WTC11 (cell line): ENCODE data around the gene KLHL29. TPM values are rescaled to one million over a fixed set of nuclear protein-coding genes. Genes with fewer than 3 reads are reported as not detected.

Experiments used
- ATAC-seq: fragments of 200-7000 bp; cut with Tn5 transposase; 2 replicates; pipeline ENCODE4 v1.10.0; 2021; ENCODE audit warnings: mild to moderate bottlenecking, moderate library complexity
- CTCF ChIA-PET: fragments of 300-600 bp; sonication (Branson Sonifier 250); formaldehyde crosslinking; loops from one replicate; lab custom pipeline; 2021; ENCODE audit warnings: antibody characterized with exemption; lab: Charles Lee
- POLR2A ChIA-PET: fragments of 350-600 bp; sonication (Branson Sonifier 250); formaldehyde crosslinking; loops from one replicate; lab custom pipeline; 2021; ENCODE audit warnings: antibody characterized with exemption; lab: Charles Lee
- DNase-seq: peaks from one replicate; pipeline ENCODE4 v3.0.0; 2021; ENCODE audit warnings: low spot score
- H3K27ac Mint-ChIP-seq: 2 replicates; pipeline ENCODE4 v1.8.0; 2021; ENCODE audit warnings: mixed read lengths
- H3K27me3 Mint-ChIP-seq: 2 replicates; pipeline ENCODE4 v1.8.0; 2021; ENCODE audit warnings: low read depth, mild to moderate bottlenecking, moderate library complexity, mixed read lengths
- H3K36me3 Mint-ChIP-seq: 2 replicates; pipeline ENCODE4 v1.8.0; 2021; ENCODE audit warnings: mixed read lengths
- H3K4me1 Mint-ChIP-seq: 2 replicates; pipeline ENCODE4 v1.8.0; 2022; ENCODE audit warnings: mixed read lengths
- H3K4me3 Mint-ChIP-seq: 2 replicates; pipeline ENCODE4 v1.8.0; 2021; ENCODE audit warnings: mild to moderate bottlenecking, moderate library complexity, mixed read lengths
- H3K9me3 Mint-ChIP-seq: 2 replicates; pipeline ENCODE4 v1.8.0; 2021; ENCODE audit warnings: mixed read lengths
- ATF1 ChIP-seq: sonication (generic); formaldehyde crosslinking; IDR thresholded peaks from 2 replicates; pipeline ENCODE4 v1.8.1; 2023; ENCODE audit warnings: mild to moderate bottlenecking, moderate library complexity, missing genetic modification reagents
- ATF2 ChIP-seq: sonication (generic); formaldehyde crosslinking; IDR thresholded peaks from 2 replicates; pipeline ENCODE4 v1.8.1; 2022; ENCODE audit warnings: low read depth, missing genetic modification reagents, borderline replicate concordance
- CREB1 ChIP-seq: sonication (generic); formaldehyde crosslinking; IDR thresholded peaks from 2 replicates; pipeline ENCODE4 v1.8.0; 2023; ENCODE audit warnings: mild to moderate bottlenecking, missing genetic modification reagents
- EMX1 ChIP-seq: fragments of 250-450 bp; sonication (Bioruptor Pico); IDR thresholded peaks from 2 replicates; pipeline ENCODE4 v1.8.0; 2021; ENCODE audit warnings: mild to moderate bottlenecking
- ETV6 ChIP-seq: sonication (generic); formaldehyde crosslinking; IDR thresholded peaks from 2 replicates; pipeline ENCODE4 v1.8.1; 2022; ENCODE audit warnings: mild to moderate bottlenecking, missing genetic modification reagents
- FOXK1 ChIP-seq: sonication (generic); formaldehyde crosslinking; IDR thresholded peaks from 2 replicates; pipeline ENCODE4 v1.8.0; 2022; ENCODE audit warnings: mild to moderate bottlenecking, moderate library complexity, missing genetic modification reagents
- FOXP4 ChIP-seq: sonication (generic); formaldehyde crosslinking; IDR thresholded peaks from 2 replicates; pipeline ENCODE4 v1.8.0; 2022; ENCODE audit warnings: mild to moderate bottlenecking, missing genetic modification reagents
- JUN ChIP-seq: sonication (generic); formaldehyde crosslinking; IDR thresholded peaks from 2 replicates; pipeline ENCODE4 v1.8.0; 2023; ENCODE audit warnings: mild to moderate bottlenecking, missing genetic modification reagents
- KAT7 ChIP-seq: sonication (generic); formaldehyde crosslinking; IDR thresholded peaks from 2 replicates; pipeline ENCODE4 v1.8.1; 2023; ENCODE audit warnings: missing genetic modification reagents, mild to moderate bottlenecking, borderline replicate concordance
- NFATC4 ChIP-seq: fragments of 250-450 bp; sonication (Bioruptor Pico); IDR thresholded peaks from 2 replicates; pipeline ENCODE4 v1.9.0; 2021; ENCODE audit warnings: mild to moderate bottlenecking
- OVOL2 ChIP-seq: fragments of 250-450 bp; sonication (Bioruptor Pico); IDR thresholded peaks from 2 replicates; pipeline ENCODE4 v1.9.0; 2021; ENCODE audit warnings: mild to moderate bottlenecking, borderline replicate concordance
- PREB ChIP-seq: sonication (generic); formaldehyde crosslinking; IDR thresholded peaks from 2 replicates; pipeline ENCODE4 v1.8.1; 2022; ENCODE audit warnings: mild to moderate bottlenecking, missing genetic modification reagents, moderate library complexity, borderline replicate concordance
- SMAD3 ChIP-seq: sonication (generic); formaldehyde crosslinking; IDR thresholded peaks from 2 replicates; pipeline ENCODE4 v1.8.0; 2022; ENCODE audit warnings: missing genetic modification reagents, mild to moderate bottlenecking, borderline replicate concordance
- SMAD4 ChIP-seq: sonication (generic); formaldehyde crosslinking; IDR thresholded peaks from 2 replicates; pipeline ENCODE4 v1.8.0; 2022; ENCODE audit warnings: mild to moderate bottlenecking, missing genetic modification reagents
- STAT6 ChIP-seq: sonication (generic); formaldehyde crosslinking; conservative IDR thresholded peaks from 2 replicates; pipeline ENCODE4 v1.8.1; 2023; ENCODE audit warnings: mild to moderate bottlenecking, low read depth, missing genetic modification reagents, moderate library complexity
- TCF7 ChIP-seq: sonication (generic); formaldehyde crosslinking; IDR thresholded peaks from 2 replicates; pipeline ENCODE4 v1.8.0; 2022; ENCODE audit warnings: mild to moderate bottlenecking, low read depth, missing genetic modification reagents, moderate library complexity
- ZBTB43 ChIP-seq: sonication (generic); formaldehyde crosslinking; IDR thresholded peaks from 2 replicates; pipeline ENCODE4 v1.8.1; 2023; ENCODE audit warnings: mild to moderate bottlenecking, missing genetic modification reagents
- ZMAT4 ChIP-seq: fragments of 250-450 bp; sonication (Bioruptor Pico); IDR thresholded peaks from 2 replicates; pipeline ENCODE4 v1.9.0; 2021; ENCODE audit warnings: mild to moderate bottlenecking
- ZNF138 ChIP-seq: sonication (generic); formaldehyde crosslinking; conservative IDR thresholded peaks from 2 replicates; pipeline ENCODE4 v1.8.1; 2022; ENCODE audit warnings: mild to moderate bottlenecking, moderate library complexity, missing genetic modification reagents
- ZNF317 ChIP-seq: sonication (generic); formaldehyde crosslinking; IDR thresholded peaks from 2 replicates; pipeline ENCODE4 v1.8.1; 2023; ENCODE audit warnings: low read depth, mild to moderate bottlenecking, moderate library complexity, missing genetic modification reagents, borderline replicate concordance
- ZNF416 ChIP-seq: fragments of 250-450 bp; sonication (Bioruptor Pico); IDR thresholded peaks from 2 replicates; pipeline ENCODE4 v1.9.0; 2021; ENCODE audit warnings: mild to moderate bottlenecking, inconsistent platforms
- ZNF671 ChIP-seq: fragments of 250-450 bp; sonication (Bioruptor Pico); IDR thresholded peaks from 2 replicates; pipeline ENCODE4 v1.8.0; 2021; ENCODE audit warnings: mild to moderate bottlenecking
- ZSCAN18 ChIP-seq: fragments of 250-450 bp; sonication (Bioruptor Pico); IDR thresholded peaks from 2 replicates; pipeline ENCODE4 v2.1.2; 2022; ENCODE audit warnings: mild to moderate bottlenecking, moderate library complexity
- total RNA-seq: library from RNA; stranded (reverse); gene quantifications from 3 replicates; pipeline ENCODE4 v1.2.3, GENCODE V29; 2021

The KLHL29 gene
- total RNA-seq, 1 experiment from 2014 or later: 7.1 TPM

- Mint-ChIP-seq H3K27me3 (no peaks in the 10 kb centered on the region), H3K4me1 (peaks cover 26% of the 10 kb centered on the region), H3K4me3 (no peak overlapping the region), H3K9me3 (0 out of 2 replicates have a peak, but pooled peaks cover 8% of the 10 kb centered on the region), H3K27ac (no peak overlapping the region), H3K36me3 (no peaks in the 10 kb centered on the region)
- ATAC-seq (no peak), DNase-seq (no peak)
- ChIA-PET POLR2A (no interaction called here), CTCF (no interaction called here)
- no peak for TF ChIP-seq ETV6 (CRISPR knock-in tag)
- TF ChIP-seq PREB (CRISPR knock-in tag): no peak
- no peak for TF ChIP-seq ZSCAN18 (CRISPR knock-in tag)
- TF ChIP-seq NFATC4 (CRISPR knock-in tag): no peak
- TF ChIP-seq FOXK1: no peak
- TF ChIP-seq TCF7 (CRISPR knock-in tag): no peak
- no peak for TF ChIP-seq KAT7
- TF ChIP-seq ZNF416 (CRISPR knock-in tag): no peak
- no peak for TF ChIP-seq FOXP4
- TF ChIP-seq ZNF317 (CRISPR knock-in tag): no peak
- TF ChIP-seq ZNF138 (CRISPR knock-in tag): no peak
- TF ChIP-seq STAT6 (CRISPR knock-in tag): no peak
- no peak for TF ChIP-seq JUN
- TF ChIP-seq ZBTB43 (CRISPR knock-in tag): no peak
- no peak for TF ChIP-seq SMAD3 (CRISPR knock-in tag)
These were observed 25.6 kb downstream of the KLHL29 start for GRCh38 chr2:23410596-23410995.

GRCh38 chr2:23411752-23412431 lies 26.9 kb downstream of the KLHL29 start:
- H3K4me3 Mint-ChIP-seq: no peak overlapping the region
- ChIA-PET CTCF (no interaction called here), POLR2A (no interaction called here)

More at GRCh38 chr2:23411752-23412431, 26.9 kb downstream of the KLHL29 start:
- H3K36me3 Mint-ChIP-seq: no peaks in the 10 kb centered on the region
- no peaks in the 10 kb centered on the region for H3K27me3 Mint-ChIP-seq
- DNase-seq (no peak), ATAC-seq (no peak)
- 0 out of 2 replicates have a peak, but pooled peaks cover 7% of the 10 kb centered on the region for H3K9me3 Mint-ChIP-seq
- TF ChIP-seq ZMAT4 (no peak), ATF1 (no peak), FOXP4 (no peak), EMX1 (no peak), ZNF317 (CRISPR knock-in tag) (no peak), ATF2 (CRISPR knock-in tag) (no peak), OVOL2 (CRISPR knock-in tag) (no peak), ZNF671 (CRISPR knock-in tag) (no peak), CREB1 (no peak), SMAD4 (CRISPR knock-in tag) (no peak)
- H3K27ac Mint-ChIP-seq: no peak overlapping the region
- H3K4me1 Mint-ChIP-seq: peaks cover 24% of the 10 kb centered on the region
